GM21737 (cell line): ENCODE results near the gene GNRHR.
A peak's percentile ranks its signal among the peaks of the same experiment; 100 is the strongest.
"Not testable (repeated sequence)": the region's sequence is repeated elsewhere in the genome, so short reads cannot be mapped to it uniquely, and the experiment has no call there.

Experiments used
- ATAC-seq: cut with Tn5 transposase; IDR thresholded peaks from one replicate; pipeline ENCODE4 v1.9.1; 2021; ENCODE audit warnings: mild to moderate bottlenecking, moderate library complexity; ENCODE audit not compliant: unreplicated experiment

The GNRHR gene

GRCh38 chr4:67730511-67730910 lies 23.7 kb downstream of the GNRHR start:
- ATAC-seq = not testable (repeated sequence)

DNA sequence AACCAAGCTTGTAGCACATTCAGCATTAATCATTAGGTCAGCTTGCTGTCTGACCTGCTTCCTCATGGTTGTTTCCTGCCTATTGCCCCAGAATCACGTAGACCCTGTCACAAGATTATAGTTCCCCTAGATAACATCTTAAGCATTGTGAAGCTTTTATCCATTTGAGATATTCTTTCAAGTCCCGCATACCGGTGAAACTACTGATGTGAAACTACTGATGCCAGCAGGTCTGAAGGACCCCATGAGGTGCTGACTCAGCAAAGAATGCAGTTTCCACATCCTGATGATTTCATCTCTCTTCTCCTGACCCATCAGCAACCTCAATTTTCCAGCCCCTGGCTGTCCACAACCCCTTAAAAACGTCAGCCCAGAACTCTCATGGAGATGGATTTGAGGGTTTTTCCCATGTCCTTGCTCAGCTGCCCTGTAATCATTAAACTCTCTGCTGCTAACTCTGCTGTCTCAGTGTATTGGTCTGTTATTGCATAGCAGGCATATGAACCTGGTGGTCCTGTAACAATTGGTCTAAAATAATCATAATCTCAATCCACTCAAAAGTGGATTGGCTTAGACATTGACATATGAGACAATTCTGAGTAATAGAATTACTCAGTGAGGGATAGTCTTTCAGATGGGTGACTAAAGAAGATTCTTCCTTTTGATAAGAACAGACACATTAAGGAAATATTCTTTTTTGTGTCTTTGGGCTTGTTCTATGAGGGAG lies 26.9 kb downstream of the GNRHR start:
- no peak for ATAC-seq

- no peak for ATAC-seq
These were observed 28.2 kb downstream of the GNRHR start for GRCh38 chr4:67725981-67726380.

DNA sequence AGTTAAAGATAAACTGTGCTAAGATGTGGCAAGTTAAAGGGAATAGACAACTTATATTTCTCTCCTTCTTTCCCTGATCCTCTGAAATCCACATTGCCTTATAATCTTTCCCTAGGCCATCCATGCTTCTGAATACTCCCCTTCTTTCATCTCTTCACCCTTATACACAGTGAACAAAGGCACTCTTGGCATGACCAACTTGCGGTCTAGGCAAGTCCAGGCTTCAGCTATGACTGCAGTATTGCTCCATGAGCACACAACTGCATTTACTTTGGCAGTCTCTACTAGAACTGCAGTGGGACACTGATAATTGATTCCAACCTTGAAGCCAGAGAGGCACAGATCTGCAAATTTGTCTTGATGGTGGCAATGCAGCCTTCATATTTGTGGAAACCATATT lies 29.1 kb downstream of the GNRHR start:
- no peak for ATAC-seq

DNA sequence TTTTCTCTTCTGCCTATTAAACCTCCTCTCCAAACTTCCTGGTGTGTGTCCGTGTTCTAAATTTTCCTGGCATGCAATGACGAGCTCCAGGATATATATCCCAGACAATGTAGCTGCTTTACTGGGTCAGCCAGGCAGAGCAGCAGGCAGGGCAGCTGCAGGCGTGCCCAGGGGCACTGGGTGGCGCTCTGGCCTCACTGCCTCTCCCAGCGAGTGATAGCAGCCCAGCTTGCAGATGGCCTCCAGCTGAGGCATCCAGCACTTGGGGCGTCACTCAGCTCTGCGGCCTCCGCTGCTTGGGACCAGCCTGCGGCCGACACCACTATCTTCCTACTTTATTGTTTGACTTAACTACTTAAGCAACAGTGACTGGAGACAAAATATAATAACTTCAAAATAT lies 30.2 kb downstream of the GNRHR start:
- no peak for ATAC-seq

DNA sequence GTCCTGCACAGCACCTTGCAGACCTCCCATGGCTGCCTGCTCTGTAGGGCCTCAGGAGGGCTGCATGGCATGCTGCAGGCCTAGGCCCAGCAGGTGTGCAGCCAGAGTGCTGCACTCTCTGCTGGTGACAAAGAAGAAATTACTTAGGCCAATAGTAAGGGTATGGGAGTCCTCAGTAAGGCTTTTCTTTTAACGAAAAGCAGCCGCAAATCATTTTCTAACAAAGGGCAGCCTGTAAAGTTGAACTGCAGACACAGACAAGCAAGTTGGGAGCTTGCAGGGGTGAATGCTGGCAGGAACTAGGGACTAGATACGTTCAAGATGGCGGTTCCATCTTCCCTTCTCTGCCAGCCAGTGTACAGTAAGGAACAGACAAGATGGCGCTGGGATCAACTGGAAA lies 30.8 kb downstream of the GNRHR start:
- no peak for ATAC-seq

DNA sequence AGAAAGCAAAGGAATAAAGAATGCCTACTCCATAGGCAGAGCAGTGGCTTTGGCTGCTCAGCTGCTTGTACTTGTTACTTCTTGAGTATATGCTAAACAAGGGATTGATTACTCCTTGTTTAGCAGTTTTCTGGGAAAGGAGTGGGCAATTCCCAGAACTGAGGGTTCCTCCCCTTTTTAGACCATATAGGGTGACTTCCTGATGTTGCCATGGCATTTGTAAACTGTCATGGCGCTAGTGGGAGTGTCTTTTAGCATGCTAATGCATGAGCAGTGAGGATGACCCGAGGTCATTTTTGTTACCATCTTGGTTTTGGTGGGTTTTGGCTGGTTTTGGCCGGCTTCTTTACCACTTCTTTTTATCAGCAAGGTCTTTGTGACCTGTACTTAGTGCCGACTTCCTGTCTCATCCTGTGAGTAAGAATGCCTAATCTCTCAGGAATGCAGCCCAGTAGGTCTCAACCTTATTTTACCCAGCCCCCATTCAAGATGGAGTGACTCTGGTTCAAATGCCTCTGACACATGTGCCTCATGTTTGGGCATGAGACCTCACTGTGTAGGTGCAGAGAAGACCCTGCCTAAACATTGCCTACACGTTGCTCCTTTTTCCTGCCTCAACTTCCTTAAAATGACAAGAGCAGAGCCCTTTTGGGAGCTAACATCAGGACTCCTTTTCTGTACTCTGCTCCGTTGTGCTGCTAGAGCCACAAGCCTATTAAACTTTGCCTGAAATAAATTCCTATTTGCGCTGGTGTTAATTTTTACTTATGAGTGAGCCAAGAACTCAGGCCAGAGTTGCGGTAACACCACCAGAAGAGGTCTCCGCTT lies 32.2 kb downstream of the GNRHR start:
- ATAC-seq = no peak

DNA sequence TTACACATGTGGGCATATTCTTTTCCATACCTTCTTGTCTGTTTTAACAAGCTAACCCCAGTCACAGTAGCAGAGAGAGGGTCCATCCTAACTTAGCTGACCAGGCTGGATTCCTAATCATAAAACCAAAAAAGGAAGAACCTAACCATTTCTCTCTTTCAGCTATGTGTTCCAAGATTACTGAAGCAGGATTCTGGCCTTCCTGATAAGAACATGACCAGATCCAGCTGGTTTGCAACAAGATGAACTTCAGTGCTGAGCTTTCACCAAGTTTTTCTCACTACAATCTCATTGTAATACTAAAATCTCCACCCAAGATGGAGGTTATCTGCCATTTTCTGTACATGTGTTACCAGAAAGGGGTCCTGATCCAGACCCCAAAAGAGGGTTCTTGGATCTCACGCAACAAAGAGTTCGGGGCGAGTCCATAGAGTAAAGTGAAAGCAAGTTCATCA lies 32.8 kb downstream of the GNRHR start:
- ATAC-seq = no peak

GRCh38 chr4:67719953-67720617 lies 34.1 kb downstream of the GNRHR start:
- no peak for ATAC-seq

DNA sequence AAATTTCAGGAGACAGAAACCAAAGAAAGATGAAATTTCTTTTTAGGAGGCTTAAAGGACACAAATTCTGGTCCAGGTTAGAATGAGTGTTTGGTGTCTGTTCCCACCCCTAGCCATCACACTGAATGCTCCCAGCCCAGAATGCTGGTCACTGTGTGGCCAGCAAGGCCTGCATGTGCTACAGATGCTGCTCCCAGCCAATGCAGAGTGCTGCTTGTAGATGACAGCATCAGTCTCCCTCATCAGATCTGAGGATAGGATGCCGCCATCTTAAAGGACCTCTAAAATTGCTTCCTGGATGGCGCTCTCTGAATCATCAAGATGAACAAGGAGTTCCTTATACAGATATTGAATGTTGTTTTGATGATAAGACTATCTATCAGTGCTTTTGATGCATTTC lies 35.3 kb downstream of the GNRHR start:
- ATAC-seq = no peak

DNA sequence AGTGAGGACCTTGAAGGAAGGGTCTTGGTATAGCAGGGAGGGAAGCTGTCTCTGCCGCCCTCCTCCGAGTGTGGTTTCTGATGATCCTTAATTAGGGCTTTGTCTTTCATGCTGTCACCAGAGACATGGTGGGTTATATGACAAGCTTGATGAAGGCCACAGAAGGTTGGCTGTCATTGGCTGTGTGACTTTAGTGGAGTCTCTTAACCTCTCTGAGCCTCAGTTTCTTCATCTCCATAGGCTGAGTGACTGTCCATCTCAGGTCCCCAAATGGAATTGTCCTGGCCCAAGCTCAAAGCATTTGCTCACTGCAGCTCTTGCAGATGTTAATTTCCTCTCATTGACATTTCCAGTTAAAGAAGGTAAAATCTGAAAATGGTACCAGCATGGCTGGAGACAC lies 36.6 kb downstream of the GNRHR start:
- ATAC-seq = no peak

GRCh38 chr4:67714955-67715354 lies 39.2 kb downstream of the GNRHR start:
- no peak for ATAC-seq

DNA sequence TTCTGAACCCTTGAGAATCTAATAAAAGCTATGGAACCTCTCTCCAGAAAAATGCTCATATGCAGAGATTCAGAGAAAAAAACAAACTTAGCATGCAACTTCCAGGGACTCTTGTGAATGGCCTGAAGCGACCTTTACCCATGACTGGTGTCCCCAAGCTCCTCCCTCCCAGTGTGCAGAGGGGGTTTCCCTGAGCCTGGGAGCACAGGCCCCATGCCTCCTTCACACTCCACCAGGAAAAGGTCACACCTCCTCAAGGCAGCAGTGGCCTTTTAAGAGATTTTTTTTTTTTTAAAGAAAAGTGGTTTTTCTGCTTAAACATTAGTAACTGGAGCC lies 40.0 kb downstream of the GNRHR start:
- peak; percentile 62 for ATAC-seq

- no peak for ATAC-seq
These were observed 40.5 kb downstream of the GNRHR start for GRCh38 chr4:67713529-67714247.

DNA sequence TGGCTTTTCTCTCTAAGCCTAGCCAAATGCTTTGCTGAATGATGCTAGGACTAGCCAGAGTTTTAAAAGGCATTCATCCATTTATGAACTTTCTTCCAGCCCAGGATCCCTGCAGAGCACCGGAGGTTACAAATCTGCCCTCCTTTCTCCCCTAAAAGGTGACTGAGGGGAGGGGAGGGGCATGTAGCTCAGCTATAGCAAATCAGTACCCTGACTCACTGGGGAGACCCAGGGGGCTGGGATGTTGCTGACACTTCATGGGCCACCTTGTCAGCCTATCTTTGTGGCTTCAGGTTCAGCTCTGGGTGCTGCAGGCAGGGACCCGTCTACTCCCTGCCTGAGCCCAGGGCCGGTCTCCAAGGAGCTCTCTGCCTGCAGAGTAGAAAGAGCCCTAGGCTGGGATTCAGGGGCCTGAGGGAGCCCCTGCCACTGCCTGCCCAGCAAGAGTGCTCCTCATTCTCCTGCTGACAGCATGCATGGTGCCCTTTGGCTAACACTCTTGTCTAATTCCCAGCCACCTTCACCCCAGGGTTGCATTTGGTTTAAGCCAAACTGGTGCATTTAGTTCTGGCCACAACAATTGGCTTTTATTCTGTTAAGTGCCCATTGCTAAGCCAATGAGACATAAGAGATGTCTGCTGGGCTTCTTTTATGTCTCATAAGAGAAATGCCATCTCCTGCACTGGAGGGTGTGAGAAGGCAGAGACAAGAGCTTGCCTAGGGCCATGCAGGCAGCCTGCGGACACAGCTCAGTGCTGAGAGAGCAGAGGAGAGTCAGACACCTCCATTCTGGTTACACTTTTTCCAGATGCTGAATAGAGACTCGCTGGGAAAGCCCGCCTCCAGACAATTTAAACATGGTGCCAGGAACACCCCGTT lies 41.3 kb downstream of the GNRHR start:
- ATAC-seq = no peak

GRCh38 chr4:67712000-67712625 lies 42.1 kb downstream of the GNRHR start:
- no peak for ATAC-seq

DNA sequence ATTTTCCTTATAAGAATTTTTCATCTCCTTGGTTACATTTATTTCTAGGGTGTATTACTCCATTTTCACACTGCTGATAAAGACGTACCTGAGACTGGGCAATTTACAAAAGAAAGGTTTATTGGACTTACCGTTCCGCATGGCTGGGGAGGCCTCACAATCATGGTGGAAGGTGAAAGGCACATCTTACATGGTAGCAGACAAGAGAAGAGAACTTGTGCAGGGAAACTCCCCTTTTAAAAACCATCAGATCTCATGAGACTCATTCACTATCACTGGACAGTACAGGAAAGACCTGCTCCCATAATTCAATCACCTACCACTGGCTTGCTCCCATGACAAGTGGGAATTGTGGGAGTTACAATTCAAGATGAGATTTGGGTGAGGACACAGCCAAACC lies 47.5 kb downstream of the GNRHR start:
- not testable (repeated sequence) for ATAC-seq

DNA sequence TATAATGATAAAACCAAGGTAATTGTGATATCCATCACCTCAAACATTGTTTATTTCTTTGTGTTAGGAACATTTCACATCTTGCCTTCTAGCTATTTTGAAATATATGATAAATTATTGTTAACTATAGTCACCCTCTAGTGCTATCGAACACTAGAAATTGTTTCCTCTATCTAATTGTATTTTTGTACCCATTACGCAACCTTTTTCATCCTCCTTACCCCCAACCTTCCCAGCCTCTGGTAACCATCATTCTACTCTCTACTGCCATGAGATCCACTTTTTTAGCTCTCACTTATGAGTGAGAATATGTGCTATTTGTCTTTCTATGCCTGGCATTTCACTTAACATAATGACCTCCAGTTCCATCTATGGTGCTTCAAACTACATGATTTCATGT lies 49.3 kb downstream of the GNRHR start:
- no peak for ATAC-seq

DNA sequence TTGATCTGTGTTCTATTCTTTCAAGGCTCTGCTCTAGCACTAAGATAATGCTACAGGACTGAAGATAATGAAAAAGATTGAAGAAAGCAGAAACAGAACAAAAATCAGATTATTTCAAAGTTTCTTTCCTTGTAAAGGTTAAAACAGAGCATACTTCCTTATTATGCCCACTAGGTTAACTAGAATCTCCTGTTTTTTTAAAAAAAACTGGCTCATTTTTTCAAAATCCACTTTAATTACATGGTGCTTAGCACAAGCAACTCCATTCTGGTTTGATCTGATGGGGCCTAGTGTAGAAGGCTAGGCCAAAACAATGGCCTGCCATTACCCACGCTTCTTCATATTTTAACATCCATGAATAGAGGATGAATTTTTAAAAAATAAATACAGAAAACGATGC lies 52.0 kb downstream of the GNRHR start:
- no peak for ATAC-seq

- no peak for ATAC-seq
These were observed 52.7 kb downstream of the GNRHR start for GRCh38 chr4:67701517-67701850.
